HG03066 (cell line): ENCODE data around the gene NFKBIE.

Experiments used
- ATAC-seq: cut with Tn5 transposase; IDR thresholded peaks from one replicate; pipeline ENCODE4 v1.9.1; 2021; ENCODE audit warnings: low read depth; ENCODE audit not compliant: unreplicated experiment

Gene NFKBIE

DNA sequence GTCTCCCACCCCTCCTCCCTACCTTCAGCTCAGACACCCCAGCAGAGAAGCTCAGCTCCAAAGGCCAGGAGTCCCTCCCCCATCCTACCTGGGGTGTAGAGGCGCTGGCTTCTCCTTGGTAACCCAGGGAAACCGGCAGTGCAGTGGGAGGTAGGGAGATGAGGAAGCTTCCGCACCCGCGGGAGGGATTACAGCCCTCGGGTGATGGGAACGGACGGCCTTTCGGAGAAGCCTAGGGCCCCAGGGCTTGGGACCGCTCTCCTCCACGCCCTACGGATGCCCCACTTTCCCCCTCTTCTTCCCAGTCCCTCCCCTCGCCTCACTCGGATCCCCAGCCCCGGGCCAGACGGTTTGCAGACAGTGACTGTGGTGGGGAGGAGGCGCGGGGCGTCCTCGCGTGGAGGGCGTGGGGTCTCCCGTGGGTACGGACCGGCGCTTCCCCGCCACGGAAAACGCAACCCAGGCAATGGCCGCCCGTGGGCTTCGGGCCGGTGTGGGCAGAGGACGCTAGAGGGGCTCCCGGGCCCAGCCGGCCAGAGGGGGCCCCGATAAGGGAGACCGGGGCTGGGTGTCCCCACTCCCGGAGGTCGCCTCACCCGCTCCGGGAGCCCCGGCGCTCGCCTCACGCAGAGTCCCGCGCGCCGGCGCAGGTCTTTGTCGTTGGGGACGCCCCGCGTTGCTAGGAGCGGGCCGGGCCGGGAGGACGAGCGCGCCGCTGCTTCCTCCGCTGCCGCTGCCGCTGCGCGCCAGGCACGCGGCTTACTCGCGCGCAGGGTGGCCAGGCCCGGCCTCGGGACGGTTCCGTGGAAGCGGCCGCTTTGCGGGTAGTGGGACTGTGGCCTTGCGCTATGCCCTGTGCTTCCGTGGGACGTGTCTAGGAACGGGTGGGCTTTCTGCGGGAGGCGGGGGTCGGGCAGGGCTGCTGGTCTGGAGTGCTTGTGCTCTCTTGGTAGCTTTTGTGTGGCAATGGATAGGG, 32.0 kb upstream of the NFKBIE start:
- ATAC-seq, result no peak

DNA sequence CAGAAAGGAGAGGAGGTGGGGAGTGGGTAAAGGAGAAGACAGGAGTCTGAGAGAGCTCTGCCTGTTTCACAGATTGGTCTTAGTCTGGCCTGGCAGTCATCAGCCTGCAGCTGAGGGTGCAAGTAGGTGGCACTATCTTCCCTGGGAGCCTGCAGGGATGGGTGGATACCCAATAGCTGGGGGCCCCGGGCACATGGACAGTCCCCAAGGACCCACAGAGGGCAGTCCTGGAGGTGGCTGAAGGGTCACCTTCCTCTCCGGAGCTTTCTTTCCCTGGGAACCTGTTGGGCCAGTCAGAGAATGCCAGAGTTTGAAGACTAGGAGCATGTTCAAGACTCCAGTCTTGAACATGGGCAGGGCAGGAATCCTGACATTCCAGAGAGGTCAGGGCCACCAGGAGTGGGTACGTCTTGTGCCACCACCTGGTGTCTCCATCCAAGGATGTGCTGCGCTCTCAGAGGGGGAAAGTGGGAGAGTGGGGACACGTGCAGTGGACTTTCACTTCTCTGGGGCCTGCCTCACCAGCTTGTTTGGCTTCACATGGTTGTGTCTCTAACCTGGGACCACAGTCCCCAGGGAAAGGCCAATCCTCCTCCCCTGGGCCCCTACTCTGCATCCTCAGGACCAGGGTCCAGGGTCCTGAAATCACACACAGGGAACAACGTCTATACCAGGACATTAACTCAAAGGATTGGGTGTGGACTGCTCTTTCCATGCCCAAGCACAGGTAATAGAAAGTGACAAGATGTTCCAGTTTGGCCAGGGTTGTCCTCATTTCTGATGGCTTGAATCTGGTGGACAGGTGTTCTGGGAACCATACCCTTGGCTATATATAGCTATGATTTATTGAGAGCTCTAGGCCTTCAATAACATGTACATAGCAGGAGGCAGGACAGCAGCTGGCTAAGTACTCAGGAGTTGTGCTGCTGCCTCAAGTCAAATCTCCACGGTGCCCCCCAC, 29.8 kb upstream of the NFKBIE start:
- ATAC-seq, result no peak

DNA sequence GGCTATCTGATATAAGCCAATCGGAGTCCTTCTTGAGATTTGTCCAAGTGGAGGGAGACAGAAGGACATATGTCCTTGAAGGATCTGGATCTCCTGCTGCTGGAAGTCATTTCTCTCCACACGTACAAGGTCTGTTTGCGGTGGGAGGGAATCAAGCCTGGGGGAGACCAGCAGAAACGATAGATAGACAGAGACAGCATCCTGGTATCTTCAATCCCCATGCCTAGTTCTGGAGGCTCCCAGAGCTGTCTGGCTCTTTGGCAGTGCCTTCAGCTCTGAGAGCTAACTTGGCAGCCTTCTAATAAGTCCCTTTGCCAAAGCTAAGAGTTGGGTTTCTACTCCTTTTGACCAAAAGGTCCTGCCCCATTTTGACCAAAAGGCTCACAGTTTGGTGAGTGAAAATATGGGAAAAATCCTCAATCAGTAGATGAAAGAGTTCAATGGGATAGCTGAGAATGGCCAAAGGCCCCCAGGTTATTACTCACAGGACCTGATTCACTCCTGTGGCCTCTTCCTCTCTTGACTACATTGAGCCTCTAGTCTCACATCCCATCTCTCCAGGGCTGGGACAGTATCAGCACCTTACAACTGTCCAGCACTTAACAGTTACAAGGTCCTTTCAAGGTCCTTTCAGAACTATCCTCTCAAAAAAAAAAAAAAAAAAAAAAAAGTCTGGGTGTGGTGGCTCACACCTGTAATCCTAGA, 27.5 kb upstream of the NFKBIE start:
- no peak for ATAC-seq

DNA sequence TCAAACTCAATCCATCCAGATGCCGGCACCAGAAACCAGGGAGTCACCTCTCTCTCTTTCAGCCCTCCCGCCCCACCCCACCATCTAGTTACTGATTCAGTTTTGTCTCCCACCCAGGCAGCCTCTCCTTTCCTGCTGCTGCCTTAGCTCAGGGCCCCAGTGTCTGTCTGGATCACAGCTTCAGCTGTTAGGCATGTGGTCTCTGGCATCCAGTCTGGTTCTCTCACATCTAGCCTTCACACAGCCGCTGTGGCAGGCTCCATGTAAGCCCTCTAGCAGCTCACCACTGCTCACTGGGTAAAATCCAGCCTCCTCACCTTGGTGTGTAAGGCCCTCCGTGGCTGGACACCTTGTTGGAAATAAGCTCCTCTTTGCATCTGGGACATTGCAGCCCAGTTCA, 26.5 kb upstream of the NFKBIE start:
- ATAC-seq, result no peak

DNA sequence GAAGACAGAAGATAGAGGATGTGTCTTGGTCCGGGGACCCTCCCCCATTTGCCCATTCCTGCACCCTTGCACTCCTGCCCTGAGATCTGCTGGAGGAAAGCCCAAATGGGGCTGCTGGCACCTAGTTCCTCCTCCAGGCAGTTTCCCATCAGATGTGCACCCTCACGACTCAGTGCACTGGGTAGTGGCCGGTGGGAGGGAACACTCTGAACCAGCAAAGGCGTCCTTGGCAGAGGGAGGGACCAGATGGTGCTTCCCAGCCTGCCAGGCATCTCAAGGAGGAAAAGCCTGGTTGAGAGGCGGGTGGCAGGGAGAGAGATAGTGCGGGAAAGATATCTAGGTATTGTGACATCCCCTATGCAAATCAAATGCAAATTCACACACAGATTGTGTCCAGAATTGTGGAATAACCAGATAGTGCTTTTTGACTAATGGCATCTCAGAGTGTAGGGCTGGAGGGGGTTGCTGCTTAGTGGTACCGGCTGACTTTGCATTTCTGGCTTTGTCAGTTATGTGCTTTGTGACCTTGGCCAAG, 24.4 kb upstream of the NFKBIE start:
- no peak for ATAC-seq

DNA sequence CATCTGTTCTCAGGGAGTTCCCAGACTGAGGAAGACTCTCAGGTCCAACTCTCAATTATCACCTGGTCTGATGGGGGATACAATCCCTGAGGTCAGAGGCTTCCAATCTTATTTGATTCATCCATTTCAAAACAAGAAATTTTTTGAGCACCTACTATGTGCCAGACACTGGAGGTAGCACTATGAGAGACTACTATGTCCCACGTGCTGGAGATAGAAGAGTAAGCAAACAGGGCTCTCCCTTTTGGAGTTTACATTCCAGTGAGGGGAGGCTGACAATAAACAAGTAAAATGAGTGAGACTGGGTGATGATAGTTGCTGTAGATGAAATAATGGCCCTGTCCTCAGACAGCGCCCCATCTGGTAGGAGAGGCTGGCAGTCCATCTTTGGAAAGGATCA, 21.4 kb upstream of the NFKBIE start:
- ATAC-seq, result no peak

DNA sequence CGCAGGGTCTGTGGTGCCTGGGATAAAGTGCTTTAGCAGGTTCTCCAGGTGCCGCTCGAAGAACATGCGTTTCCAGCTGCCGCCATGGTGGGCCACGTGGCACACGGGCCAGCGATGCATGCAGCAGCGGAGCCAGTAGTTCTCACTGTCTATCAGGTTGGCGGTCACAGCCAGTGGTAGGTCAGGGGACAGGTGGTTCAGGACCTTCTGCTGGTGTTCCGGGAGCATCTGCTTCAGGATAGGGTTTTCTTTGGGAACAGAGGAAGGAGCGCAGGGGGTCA, 20.9 kb upstream of the NFKBIE start:
- ATAC-seq, result no peak

DNA sequence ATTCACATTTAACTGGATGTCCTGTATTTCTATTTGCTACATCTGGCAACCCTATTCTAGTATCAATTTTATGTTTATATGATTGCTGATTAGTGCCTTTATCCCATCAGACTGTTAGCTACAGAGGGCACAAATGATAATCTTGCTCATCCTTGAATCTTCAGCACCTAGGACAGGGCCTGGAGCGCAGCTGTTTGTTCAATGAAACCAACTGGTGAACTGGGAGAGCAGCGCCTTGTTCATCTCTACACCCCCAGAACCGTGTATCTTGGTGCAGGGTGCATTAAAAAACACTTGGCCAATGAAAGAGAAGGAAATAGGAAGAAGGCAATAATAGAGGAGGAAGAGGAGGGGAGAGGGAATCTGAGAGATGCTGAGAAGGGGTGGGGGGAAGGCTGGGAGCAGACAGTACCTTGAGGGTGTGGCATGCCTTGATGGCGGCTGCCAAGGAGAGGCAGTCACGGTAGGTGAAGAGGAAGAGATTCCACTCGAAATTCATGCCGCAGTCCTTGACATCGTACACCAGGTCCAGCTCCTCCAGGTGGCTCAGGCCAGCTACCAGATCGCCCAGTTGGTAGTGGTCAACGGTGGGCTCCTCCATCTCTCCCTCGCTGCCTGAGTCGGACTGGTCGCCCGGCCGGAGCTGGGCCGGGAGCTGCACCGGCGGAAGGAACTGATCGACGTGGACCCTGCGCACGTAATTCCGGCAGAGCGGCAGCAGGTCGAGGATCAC, 20.4 kb upstream of the NFKBIE start:
- ATAC-seq, result no peak

DNA sequence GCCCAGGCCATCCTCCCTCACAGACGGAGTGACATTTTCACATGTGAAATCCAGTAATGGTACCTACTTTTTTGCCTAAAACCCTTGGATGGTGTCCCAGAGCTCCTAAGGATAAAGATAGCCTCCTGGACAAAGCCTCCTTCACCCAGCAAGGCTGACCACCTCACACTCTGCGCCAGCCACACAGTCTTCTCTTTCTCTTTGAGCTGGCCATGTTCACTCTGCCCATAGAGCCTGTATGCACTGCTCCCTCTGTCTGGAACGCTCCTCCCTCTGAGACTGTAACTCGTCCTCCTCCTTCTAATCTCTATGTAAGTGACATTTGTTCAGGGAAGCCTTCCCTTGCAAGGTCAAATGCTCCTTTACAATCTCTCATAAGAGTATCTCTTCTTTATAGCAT, 19.5 kb upstream of the NFKBIE start:
- no peak for ATAC-seq

DNA sequence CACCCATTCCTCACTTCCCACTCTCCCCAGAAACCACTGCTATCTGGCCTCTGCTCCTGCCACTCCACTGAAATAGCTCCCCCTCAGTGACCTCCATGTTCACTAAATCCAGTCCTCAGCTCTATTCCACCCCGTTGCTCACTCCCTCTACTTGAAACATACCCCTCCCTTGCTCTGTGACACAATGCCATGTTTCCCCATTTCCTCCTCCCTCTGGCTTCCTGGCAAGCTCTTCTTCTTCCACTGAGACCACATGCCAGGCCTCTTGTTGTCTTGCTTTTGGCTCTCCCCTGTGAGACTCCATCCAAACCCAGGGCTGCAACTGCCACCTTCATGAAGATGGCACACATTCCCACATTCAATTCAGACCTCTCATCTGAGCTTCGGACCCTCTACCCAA, 18.8 kb upstream of the NFKBIE start:
- ATAC-seq, result no peak

DNA sequence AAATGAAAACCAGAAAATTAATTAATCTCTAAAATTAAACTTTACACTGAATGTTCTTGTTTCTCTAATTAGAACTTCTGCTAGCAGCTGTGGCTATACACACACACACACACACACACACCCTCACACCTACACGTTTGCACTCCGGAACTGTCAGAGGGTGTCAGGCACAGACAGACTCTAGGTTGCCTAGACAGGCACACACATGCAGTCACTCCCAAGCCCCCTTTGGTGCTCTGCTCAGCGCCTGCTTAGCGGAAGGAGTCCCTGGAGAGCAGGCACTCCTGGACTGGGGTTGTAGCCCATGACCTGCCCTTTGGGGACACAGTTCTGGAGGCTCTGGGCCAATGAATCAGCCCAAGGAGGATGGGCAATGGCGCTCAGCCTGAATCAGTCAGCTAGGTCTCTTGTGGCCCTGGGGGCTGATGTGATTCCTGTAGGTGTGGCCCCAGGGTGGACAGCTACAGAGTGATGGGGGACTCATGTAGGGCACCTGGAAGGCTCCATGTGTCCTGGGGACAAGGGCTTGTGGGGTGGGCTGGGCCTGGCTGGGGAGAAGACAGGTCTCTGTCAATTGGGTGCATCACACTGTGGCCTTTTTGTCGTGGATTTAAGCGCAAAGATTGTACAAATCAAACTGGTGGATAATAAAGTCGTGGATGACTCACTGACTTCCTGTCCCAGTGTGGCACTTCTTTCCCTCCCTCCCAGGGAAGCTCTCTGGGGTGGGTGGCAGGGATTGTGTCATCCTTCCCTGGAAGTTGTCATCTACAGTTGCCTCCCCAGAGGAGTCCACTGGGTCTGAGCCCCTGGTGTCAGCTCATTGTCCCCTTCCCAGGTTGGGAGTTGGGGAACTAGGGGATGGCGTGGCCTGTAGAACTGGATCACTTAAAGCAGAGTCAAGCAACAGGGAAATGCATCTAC, 13.7 kb upstream of the NFKBIE start:
- no peak for ATAC-seq

DNA sequence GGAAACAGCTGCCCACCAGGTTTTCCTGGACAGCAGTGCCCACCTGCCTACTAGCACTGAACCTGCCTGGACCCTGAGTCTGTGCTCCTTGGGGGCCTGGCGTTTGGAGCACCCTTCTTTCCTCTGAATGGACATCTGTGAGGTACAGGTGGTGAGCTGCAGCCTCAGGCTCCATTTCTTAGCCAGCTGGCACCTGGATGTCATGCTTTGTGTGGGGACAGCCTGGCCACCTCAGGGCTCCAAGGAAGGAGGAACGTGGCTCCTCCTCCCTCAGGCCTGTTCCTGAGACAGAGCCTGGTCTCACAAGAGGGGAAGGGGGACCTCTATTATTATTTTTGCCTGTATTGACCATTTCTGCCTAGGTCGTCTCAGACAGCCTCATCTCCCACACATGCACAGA, 13.0 kb upstream of the NFKBIE start:
- ATAC-seq, result no peak

DNA sequence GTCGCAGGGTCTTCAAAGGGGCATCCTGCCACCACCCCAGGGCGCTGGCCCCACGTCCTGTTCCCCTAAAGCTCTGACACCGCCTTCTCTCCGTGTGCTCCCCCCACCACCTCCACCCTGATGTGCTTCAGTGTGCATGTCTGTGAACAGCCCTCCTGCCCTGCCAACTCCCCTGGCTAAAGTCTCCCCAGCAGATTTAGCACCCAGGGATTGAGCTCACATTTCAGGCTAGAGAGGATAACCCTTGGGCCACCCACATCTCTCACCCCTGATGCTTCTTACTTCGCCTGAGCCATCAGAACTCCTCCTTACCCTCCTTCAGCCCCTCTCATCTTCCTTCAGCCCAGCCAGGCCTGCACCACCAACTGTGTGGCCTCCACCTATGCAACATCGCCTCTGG, 12.4 kb upstream of the NFKBIE start:
- no peak for ATAC-seq

DNA sequence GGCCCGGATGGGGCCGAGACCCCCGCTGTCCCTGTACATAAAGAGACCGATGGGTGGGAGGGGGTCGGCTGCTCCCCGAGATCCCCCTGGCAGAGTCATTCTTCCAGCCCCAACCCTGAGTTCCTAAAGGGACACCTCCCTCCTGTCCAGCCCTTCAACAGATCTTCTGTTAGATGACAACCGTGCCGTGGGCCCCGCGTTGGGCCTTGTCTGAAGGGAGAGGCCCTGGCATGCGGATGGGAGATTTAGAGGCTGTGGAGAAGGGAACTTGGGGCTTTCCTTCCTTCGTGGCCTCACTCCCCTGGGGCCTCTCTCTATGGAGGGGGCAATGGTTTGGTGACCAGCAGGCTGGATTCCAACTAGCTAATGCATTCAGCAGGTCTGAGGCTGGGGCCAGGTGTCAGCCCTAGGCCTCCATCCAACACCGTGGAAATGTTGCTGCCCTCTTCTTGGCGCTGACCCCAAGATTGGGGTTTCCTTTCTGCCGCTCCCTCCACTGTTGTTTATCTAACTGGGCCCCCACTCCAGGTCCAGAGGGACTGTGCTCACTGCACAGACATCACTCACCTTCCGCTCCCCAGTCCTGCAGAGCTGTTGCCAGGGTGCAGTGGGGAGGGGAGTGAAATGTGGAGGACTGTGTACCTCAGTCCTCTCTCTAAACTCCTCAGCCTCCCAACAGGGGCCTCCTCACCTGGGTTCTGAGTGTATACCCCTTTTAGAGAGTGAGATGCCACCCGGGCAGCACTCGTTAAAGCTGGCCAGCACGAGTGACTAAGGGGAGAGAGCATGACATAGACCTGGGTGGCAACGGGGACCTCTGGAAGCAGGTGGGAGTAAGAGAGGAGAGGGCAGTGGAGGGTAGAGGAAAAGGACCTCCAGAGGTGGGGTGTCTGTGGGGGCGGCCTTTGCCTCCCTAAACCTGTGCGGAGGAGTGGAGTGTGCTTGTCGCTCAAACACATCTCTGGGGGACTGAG, 11.6 kb upstream of the NFKBIE start:
- ATAC-seq, result no peak

DNA sequence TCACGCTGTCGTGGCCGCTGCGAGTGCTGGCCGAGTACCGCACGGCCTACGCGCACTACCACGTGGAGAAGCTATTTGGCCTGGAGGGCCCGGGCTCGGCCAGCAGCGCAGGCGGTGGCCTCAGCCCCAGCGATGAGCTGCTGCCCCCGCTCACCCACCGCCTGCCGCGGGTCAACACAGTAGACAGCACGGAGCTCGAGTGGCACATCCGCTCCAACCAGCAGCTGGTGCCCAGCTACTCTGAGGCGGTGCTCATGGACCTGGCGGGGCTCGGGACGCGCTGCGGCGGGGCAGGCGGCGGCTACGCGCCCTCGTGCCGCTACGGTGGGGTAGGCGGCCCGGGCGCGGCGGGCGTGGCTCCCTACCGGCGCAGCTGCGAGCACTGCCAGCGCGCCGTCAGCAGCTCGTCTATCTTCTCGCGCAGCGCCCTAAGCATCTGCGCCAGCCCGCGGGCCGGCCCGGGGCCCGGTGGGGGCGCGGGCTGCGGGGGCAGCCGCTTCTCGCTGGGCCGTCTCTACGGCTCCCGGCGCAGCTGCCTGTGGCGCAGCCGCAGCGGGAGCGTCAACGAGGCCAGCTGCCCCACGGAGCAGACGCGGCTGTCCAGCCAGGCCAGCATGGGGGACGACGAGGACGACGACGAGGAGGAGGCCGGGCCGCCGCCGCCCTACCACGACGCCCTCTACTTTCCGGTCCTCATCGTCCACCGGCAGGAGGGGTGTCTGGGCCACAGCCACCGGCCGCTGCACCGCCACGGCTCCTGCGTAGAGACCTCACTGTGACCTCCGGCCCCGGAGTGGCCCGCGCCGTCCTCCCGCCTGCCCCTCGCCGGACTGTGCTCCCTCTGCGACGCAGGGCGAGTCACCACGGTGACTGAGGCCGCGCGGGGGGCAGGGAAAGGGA, 10.6 kb upstream of the NFKBIE start:
- no peak for ATAC-seq

DNA sequence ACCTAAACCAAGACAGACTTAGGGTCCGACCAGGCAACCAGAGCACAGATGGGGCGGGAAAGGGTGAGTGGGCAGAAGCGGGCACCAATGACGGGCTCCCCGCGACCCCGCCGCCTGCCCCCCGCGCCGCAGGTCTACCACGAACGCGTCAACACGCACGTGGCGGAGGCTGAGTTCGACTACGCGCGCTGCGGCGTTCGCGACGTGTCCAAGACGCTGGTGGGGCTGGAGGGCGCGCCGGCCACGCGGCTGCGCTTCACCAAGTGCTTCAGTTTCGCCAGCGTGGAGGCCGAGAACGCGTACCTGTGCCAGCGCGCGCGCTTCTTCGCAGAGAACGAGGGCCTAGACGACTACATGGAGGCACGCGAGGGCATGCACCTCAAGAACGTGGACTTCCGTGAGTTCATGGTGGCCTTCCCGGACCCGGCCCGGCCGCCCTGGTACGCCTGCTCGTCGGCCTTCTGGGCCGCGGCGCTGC, 10.0 kb upstream of the NFKBIE start:
- no peak for ATAC-seq

DNA sequence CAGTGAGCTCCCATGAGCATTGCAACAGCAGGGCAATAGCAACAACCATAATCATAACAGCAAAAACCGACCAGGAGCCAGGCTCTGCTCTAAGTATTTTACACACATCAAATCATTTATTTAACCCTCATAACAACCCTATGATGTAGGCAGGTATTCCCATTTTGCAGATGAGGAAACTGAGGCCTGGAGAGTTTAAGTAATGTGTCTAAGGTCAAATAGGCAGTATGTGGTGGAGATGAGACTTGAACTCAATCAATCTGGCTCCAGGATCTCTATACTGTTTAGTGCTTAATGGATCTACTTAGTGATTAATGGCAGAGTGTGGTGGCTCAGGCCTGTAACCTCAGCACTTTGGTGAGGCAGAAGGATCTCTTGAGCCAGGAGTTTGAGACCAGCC, 8.3 kb upstream of the NFKBIE start:
- ATAC-seq, result no peak
